Measurements from ENCODE around the gene LRRC46. TPM values are rescaled to one million over a fixed set of nuclear protein-coding genes. Genes with fewer than 3 reads are reported as not detected.

The LRRC46 gene
- total and polyA plus RNA-seq, 2 of the 13 experiments (the other 11 are each of a cell fraction or from before 2014, with no cell fraction given) = 0.09 TPM

DNA sequence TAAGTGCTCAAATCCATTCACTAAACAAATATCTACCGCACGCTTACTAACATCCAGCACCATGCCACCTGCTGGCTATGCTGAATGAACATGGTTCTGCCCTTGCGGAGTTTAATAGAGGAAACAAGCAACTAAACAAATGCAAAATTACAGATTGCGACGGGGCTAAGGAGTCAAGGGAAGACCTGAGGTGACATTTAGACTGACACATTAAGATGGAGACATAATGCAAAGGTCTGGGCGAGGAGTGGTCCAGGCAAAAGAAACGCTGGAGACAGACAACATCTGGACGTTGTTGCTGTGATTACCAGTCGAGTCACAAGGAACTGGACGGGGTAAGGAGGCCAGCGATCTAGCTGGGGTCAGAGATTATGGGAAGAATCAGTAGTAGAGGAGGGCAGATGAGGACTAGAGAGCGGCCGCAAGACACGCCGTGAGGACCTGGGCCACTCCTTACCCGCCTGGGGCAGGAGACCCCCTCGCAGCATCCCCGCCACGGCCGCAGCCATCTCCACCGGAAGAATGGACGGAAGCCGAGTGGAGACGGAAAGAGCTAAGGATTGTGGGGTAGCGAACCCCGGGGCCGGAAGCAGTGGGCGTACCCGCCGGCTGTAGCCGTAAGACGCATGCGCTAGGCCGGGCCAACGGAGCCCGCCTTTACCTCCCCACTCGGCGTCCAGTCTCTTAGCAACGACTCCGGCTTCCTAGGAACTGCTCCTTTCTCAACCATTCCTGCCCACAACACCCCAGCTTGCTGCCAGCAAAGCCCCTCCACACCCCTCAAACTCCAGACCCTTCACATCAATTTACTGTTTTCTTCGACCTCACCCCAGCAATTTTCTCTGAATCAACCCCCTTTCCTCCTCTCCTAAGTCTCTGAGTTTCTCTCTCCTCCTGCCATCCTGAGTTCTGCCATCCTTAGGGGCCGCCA is at the start of gene LRRC46, which contains the start of gene MRPL10 (continued):
- TF ChIP-seq, protein P1, sequence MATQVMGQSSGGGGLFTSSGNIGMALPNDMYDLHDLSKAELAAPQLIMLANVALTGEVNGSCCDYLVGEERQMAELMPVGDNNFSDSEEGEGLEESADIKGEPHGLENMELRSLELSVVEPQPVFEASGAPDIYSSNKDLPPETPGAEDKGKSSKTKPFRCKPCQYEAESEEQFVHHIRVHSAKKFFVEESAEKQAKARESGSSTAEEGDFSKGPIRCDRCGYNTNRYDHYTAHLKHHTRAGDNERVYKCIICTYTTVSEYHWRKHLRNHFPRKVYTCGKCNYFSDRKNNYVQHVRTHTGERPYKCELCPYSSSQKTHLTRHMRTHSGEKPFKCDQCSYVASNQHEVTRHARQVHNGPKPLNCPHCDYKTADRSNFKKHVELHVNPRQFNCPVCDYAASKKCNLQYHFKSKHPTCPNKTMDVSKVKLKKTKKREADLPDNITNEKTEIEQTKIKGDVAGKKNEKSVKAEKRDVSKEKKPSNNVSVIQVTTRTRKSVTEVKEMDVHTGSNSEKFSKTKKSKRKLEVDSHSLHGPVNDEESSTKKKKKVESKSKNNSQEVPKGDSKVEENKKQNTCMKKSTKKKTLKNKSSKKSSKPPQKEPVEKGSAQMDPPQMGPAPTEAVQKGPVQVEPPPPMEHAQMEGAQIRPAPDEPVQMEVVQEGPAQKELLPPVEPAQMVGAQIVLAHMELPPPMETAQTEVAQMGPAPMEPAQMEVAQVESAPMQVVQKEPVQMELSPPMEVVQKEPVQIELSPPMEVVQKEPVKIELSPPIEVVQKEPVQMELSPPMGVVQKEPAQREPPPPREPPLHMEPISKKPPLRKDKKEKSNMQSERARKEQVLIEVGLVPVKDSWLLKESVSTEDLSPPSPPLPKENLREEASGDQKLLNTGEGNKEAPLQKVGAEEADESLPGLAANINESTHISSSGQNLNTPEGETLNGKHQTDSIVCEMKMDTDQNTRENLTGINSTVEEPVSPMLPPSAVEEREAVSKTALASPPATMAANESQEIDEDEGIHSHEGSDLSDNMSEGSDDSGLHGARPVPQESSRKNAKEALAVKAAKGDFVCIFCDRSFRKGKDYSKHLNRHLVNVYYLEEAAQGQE (IDR thresholded peaks at IDR 0.05; ENCODE audit: borderline replicate concordance in 1 of 2, low read depth in 1 of 2, low read length in 2 of 2) = peak in 1 of 2 experiments; percentile 73; a peak in 1 of 4 replicates
- TF ChIP-seq, protein P2, sequence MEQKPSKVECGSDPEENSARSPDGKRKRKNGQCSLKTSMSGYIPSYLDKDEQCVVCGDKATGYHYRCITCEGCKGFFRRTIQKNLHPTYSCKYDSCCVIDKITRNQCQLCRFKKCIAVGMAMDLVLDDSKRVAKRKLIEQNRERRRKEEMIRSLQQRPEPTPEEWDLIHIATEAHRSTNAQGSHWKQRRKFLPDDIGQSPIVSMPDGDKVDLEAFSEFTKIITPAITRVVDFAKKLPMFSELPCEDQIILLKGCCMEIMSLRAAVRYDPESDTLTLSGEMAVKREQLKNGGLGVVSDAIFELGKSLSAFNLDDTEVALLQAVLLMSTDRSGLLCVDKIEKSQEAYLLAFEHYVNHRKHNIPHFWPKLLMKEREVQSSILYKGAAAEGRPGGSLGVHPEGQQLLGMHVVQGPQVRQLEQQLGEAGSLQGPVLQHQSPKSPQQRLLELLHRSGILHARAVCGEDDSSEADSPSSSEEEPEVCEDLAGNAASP (CRISPR knock-in tag; IDR thresholded peaks at IDR 0.05; ENCODE audit: borderline replicate concordance) = 0 out of 2 replicates have a peak, but pooled peaks have one; percentile 14
- TF ChIP-seq ZSCAN25 (CRISPR knock-in tag; IDR thresholded peaks at IDR 0.05) (peak; percentile 67; the same call in 1 of the 2 replicates), KDM3A (CRISPR knock-in tag; IDR thresholded peaks at IDR 0.05; ENCODE audit: low read depth) (no peak; the same call in 1 of the 2 replicates), ZNF773 (CRISPR knock-in tag; IDR thresholded peaks at IDR 0.05; ENCODE audit: borderline replicate concordance) (no peak), ZNF792 (CRISPR knock-in tag; IDR thresholded peaks at IDR 0.05) (peak; percentile 80), ZNF674 (CRISPR knock-in tag; IDR thresholded peaks at IDR 0.05; ENCODE audit: low read depth) (no peak), TBX3 (IDR thresholded peaks at IDR 0.05; ENCODE audit: borderline replicate concordance) (no peak), DRAP1 (CRISPR knock-in tag; IDR thresholded peaks at IDR 0.05) (peak; percentile 76; the same call in 1 of the 2 replicates), NFRKB (IDR thresholded peaks at IDR 0.05) (no peak), NFIC (IDR thresholded peaks at IDR 0.05; ENCODE audit: low read length) (no peak), NR2C2 (CRISPR knock-in tag; IDR thresholded peaks at IDR 0.05; ENCODE audit: borderline replicate concordance) (peak; percentile 82), CAMTA2 (CRISPR knock-in tag; IDR thresholded peaks at IDR 0.05; ENCODE audit: borderline replicate concordance) (peak; percentile 60), ZNF660 (CRISPR knock-in tag; IDR thresholded peaks at IDR 0.05; ENCODE audit: borderline replicate concordance, low read depth) (no peak), ARHGAP35 (CRISPR knock-in tag; IDR thresholded peaks at IDR 0.05; ENCODE audit: borderline replicate concordance) (no peak), RCOR2 (CRISPR knock-in tag; IDR thresholded peaks at IDR 0.05) (0 out of 2 replicates have a peak, but pooled peaks have one; percentile 49), SP140L (CRISPR knock-in tag; IDR thresholded peaks at IDR 0.05; ENCODE audit: borderline replicate concordance) (peak; percentile 89), ZNF562 (CRISPR knock-in tag; IDR thresholded peaks at IDR 0.05; ENCODE audit: borderline replicate concordance) (no peak), ADNP (CRISPR knock-in tag; IDR thresholded peaks at IDR 0.05) (no peak), ZNF282 (IDR thresholded peaks at IDR 0.05; ENCODE audit: partially characterized antibody) (no peak), ZNF879 (CRISPR knock-in tag; IDR thresholded peaks at IDR 0.05) (no peak)
- TF ChIP-seq, protein P3, sequence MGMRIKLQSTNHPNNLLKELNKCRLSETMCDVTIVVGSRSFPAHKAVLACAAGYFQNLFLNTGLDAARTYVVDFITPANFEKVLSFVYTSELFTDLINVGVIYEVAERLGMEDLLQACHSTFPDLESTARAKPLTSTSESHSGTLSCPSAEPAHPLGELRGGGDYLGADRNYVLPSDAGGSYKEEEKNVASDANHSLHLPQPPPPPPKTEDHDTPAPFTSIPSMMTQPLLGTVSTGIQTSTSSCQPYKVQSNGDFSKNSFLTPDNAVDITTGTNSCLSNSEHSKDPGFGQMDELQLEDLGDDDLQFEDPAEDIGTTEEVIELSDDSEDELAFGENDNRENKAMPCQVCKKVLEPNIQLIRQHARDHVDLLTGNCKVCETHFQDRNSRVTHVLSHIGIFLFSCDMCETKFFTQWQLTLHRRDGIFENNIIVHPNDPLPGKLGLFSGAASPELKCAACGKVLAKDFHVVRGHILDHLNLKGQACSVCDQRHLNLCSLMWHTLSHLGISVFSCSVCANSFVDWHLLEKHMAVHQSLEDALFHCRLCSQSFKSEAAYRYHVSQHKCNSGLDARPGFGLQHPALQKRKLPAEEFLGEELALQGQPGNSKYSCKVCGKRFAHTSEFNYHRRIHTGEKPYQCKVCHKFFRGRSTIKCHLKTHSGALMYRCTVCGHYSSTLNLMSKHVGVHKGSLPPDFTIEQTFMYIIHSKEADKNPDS (CRISPR knock-in tag; IDR thresholded peaks at IDR 0.05) = no peak

Measured in HepG2 (cell line).